ENCODE data around the gene SORCS3. TPM values are rescaled to one million over a fixed set of nuclear protein-coding genes. Genes with fewer than 3 reads are reported as not detected.

The SORCS3 gene
- total RNA-seq, 2 donors from 2014 or later = 4.3 TPM; not detected in 1

DNA sequence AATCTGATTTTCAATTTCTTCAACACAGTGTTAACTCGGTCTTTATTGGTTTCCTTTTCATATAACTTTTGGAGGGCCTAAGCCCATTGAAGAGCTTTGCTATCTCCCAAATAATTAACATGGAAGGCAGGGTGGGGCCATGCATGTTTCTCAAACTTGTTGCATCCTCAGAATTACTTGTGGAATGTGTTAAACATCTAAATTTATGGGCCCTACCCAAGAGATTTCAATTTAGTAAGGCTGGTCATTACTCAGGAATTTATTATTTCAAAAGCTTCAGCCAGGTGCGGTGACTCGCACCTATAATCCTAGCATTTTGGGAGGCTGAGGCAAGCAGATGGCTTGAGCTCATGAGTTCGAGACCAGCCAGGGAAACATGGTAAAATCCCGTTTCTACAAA lies 208.9 kb downstream of the SORCS3 start:
- Histone ChIP-seq H3K27me3 (replicated peaks; ENCODE audit: insufficient read depth) (no peaks in the 10 kb centered on the region), H3K4me1 (replicated peaks) (no peaks in the 10 kb centered on the region), H3K9me3 (no peaks in the 10 kb centered on the region), H3K4me3 (no peak overlapping the region), H3K36me3 (no peaks in the 10 kb centered on the region), H3K27ac (no peak overlapping the region)
- intact Hi-C loops (cut with DNase I) = no loop called here
- no peak for DNase-seq (ENCODE audit: low spot score)
- no peak for TF ChIP-seq POLR2AphosphoS5 (IDR thresholded peaks at IDR 0.05)
- 87% methylated on average over 5 of the region's 5 CpGs for WGBS

DNA sequence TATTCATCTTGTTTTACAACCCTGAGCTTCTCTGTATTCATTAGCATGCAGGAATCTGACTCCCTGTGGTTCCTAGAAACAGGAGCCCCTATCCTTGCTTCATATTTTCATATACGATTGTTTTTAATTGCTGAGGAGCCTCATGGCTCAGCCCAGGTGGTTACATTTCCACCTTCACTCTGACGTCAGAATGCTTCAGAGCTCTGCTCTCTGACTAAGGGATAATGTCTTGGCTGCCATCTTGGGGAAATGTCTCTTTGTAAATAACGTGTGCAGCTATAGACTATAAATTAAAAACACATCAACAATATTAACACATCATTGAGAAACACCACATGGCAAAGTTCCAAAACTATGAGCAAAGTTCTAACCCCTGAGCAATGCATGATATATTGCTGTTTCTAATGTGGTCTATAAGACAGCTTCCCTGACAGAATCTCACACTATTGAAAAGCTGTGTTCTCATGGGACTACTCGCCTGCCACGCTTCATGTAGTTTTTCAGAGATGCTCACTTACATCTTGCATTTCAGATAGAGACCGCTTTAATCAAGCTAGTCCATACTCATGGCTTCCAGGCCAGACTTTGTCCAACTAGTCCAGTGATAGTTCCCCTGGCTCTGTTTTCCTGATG lies 227.0 kb downstream of the SORCS3 start:
- Histone ChIP-seq H3K9me3 (no peaks in the 10 kb centered on the region), H3K4me3 (no peak overlapping the region), H3K4me1 (replicated peaks) (no peaks in the 10 kb centered on the region), H3K27me3 (replicated peaks; ENCODE audit: insufficient read depth) (no peaks in the 10 kb centered on the region), H3K27ac (no peak overlapping the region), H3K36me3 (no peaks in the 10 kb centered on the region)
- no peak for DNase-seq (ENCODE audit: low spot score)
- TF ChIP-seq POLR2AphosphoS5 (IDR thresholded peaks at IDR 0.05) (no peak), POLR2A (IDR thresholded peaks at IDR 0.05) (no peak)
- TF ChIP-seq, protein P1, sequence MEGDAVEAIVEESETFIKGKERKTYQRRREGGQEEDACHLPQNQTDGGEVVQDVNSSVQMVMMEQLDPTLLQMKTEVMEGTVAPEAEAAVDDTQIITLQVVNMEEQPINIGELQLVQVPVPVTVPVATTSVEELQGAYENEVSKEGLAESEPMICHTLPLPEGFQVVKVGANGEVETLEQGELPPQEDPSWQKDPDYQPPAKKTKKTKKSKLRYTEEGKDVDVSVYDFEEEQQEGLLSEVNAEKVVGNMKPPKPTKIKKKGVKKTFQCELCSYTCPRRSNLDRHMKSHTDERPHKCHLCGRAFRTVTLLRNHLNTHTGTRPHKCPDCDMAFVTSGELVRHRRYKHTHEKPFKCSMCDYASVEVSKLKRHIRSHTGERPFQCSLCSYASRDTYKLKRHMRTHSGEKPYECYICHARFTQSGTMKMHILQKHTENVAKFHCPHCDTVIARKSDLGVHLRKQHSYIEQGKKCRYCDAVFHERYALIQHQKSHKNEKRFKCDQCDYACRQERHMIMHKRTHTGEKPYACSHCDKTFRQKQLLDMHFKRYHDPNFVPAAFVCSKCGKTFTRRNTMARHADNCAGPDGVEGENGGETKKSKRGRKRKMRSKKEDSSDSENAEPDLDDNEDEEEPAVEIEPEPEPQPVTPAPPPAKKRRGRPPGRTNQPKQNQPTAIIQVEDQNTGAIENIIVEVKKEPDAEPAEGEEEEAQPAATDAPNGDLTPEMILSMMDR (IDR thresholded peaks at IDR 0.05) = no peak
- intact Hi-C loops (cut with DNase I) = no loop called here
- 59% methylated on average over 6 of the region's 6 CpGs for WGBS

DNA sequence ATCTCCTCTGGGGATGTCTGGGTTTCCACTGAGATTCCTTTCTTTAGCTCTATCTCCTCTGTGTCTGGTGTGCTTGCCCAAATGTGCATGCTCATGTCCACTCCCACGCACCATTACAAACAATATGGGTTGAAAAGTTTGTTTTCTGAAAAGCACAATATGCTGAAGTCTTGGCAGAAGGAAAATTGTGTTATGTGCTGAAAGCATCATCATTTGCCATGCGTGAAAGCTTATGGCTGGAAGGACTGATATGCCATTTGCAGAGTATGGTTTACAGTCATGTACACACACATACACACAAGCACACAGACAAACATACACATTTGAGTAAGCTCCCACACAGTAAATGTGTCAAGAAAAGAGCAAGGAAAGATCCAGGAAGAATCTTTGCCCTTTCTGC lies 231.6 kb downstream of the SORCS3 start:
- DNase-seq (ENCODE audit: low spot score) = no peak
- intact Hi-C loops (cut with DNase I) = no loop called here
- 74% methylated on average over 2 of the region's 2 CpGs for WGBS
- Histone ChIP-seq H3K4me1 (replicated peaks) (no peaks in the 10 kb centered on the region), H3K36me3 (no peaks in the 10 kb centered on the region), H3K27ac (no peak overlapping the region), H3K9me3 (no peaks in the 10 kb centered on the region), H3K27me3 (replicated peaks; ENCODE audit: insufficient read depth) (no peaks in the 10 kb centered on the region), H3K4me3 (no peak overlapping the region)
- TF ChIP-seq POLR2A (IDR thresholded peaks at IDR 0.05) (no peak), POLR2AphosphoS5 (IDR thresholded peaks at IDR 0.05) (no peak)
- TF ChIP-seq, protein P1 (IDR thresholded peaks at IDR 0.05) = no peak

DNA sequence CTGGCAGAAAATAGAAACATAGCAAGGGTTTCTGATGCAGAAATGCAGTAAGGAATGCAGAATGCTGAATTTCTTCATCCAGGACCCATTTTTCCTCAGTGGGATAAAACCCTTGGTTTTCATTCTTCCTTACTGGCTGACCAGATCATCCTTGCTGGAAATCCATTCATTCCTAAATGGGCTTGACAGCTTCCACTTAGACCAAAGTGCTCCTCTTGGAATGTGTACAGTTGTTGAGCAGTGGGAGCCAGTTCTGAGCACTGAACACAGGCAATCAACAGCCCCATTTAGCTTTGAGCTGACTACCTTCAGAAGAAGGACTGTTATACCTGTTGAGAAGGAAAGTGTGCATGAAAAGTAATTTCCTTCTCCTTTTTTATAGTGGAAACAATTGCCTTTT lies 232.1 kb downstream of the SORCS3 start:
- TF ChIP-seq POLR2A (IDR thresholded peaks at IDR 0.05) = no peak
- no peak for TF ChIP-seq POLR2AphosphoS5 (IDR thresholded peaks at IDR 0.05)
- TF ChIP-seq, protein P1 (IDR thresholded peaks at IDR 0.05) = no peak
- DNase-seq (ENCODE audit: low spot score) = no peak
- no peaks in the 10 kb centered on the region for H3K4me1 ChIP-seq (replicated peaks)
- no peaks in the 10 kb centered on the region for H3K36me3 ChIP-seq
- H3K9me3 ChIP-seq = no peaks in the 10 kb centered on the region
- H3K27me3 ChIP-seq (replicated peaks; ENCODE audit: insufficient read depth) = no peaks in the 10 kb centered on the region
- H3K27ac ChIP-seq = no peak overlapping the region
- no peak overlapping the region for H3K4me3 ChIP-seq
- intact Hi-C loops (cut with DNase I) = no loop called here

DNA sequence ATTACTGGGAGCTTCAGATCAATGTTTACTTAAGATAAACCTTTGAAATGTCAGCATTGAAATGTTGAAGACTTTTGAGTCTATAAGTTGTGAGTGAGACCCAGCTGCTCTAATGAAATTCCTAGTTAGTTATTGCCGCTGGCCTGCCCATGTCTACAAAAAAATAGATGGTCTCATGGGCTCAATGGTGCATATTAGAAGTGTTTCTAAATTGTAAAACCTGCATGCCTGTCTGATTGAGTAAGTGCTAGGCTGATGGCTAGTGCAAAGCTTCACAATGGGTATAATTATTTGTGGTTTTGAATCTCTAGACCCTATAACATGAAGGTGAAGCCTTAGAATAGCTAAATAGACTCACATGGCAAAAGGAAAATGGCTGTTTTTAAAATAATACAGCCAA lies 234.5 kb downstream of the SORCS3 start:
- no peak overlapping the region for H3K27ac ChIP-seq
- no peaks in the 10 kb centered on the region for H3K27me3 ChIP-seq (replicated peaks; ENCODE audit: insufficient read depth)
- H3K4me3 ChIP-seq = no peak overlapping the region
- no peak for DNase-seq (ENCODE audit: low spot score)
- no peaks in the 10 kb centered on the region for H3K36me3 ChIP-seq
- H3K4me1 ChIP-seq (replicated peaks) = no peaks in the 10 kb centered on the region
- intact Hi-C loops (cut with DNase I) = no loop called here
- no peak for TF ChIP-seq POLR2A (IDR thresholded peaks at IDR 0.05)
- TF ChIP-seq, protein P1 (IDR thresholded peaks at IDR 0.05) = no peak
- no peak for TF ChIP-seq POLR2AphosphoS5 (IDR thresholded peaks at IDR 0.05)
- H3K9me3 ChIP-seq = no peaks in the 10 kb centered on the region
- WGBS = 80% methylated on average over 1 of the region's 1 CpG
